ENCODE measurements around the gene FARSB.

The FARSB gene

GRCh38 chr2:222688917-222689316, 33.0 kb upstream of the FARSB start:
- Histone ChIP-seq H3K9me3 (ENCODE audit: control insufficient read depth in 2 of 2, low read length in 2 of 2) (no peaks in the 10 kb centered on the region), H3K36me3 (ENCODE audit: control insufficient read depth in 2 of 2, insufficient read depth in 2 of 2, low read length in 2 of 2) (no peaks in the 10 kb centered on the region), H3K4me1 (ENCODE audit: control insufficient read depth in 2 of 2, insufficient read depth in 2 of 2, low read length in 2 of 2) (no peaks in the 10 kb centered on the region), H3K4me3 (ENCODE audit: low read length in 2 of 2) (no peak overlapping the region), H3K27me3 (ENCODE audit: control insufficient read depth in 2 of 2, insufficient read depth in 2 of 2, low read length in 2 of 2) (no peaks in the 10 kb centered on the region), H3K9ac (ENCODE audit: low read depth in 1 of 2, low read length in 2 of 2) (no peak overlapping the region), H3K27ac (ENCODE audit: low read depth in 2 of 2, low read length in 2 of 2) (no peak overlapping the region)

- no peaks in the 10 kb centered on the region for H3K9me3 ChIP-seq (ENCODE audit: control insufficient read depth in 2 of 2, low read length in 2 of 2)
- H3K4me1 ChIP-seq (ENCODE audit: control insufficient read depth in 2 of 2, insufficient read depth in 2 of 2, low read length in 2 of 2), result no peaks in the 10 kb centered on the region
- H3K36me3 ChIP-seq (ENCODE audit: control insufficient read depth in 2 of 2, insufficient read depth in 2 of 2, low read length in 2 of 2), result no peaks in the 10 kb centered on the region
- H3K9ac ChIP-seq (ENCODE audit: low read depth in 1 of 2, low read length in 2 of 2), result no peak overlapping the region
- H3K27me3 ChIP-seq (ENCODE audit: control insufficient read depth in 2 of 2, insufficient read depth in 2 of 2, low read length in 2 of 2), result no peaks in the 10 kb centered on the region
- no peak overlapping the region for H3K27ac ChIP-seq (ENCODE audit: low read depth in 2 of 2, low read length in 2 of 2)
- H3K4me3 ChIP-seq (ENCODE audit: low read length in 2 of 2), result no peak overlapping the region
Observed at GRCh38 chr2:222686086-222686750, 30.3 kb upstream of the FARSB start.

- Histone ChIP-seq H3K4me1 (ENCODE audit: control insufficient read depth in 2 of 2, insufficient read depth in 2 of 2, low read length in 2 of 2) (no peaks in the 10 kb centered on the region), H3K27ac (ENCODE audit: low read depth in 2 of 2, low read length in 2 of 2) (no peak overlapping the region), H3K27me3 (ENCODE audit: control insufficient read depth in 2 of 2, insufficient read depth in 2 of 2, low read length in 2 of 2) (no peaks in the 10 kb centered on the region), H3K9me3 (ENCODE audit: control insufficient read depth in 2 of 2, low read length in 2 of 2) (no peaks in the 10 kb centered on the region), H3K9ac (ENCODE audit: low read depth in 1 of 2, low read length in 2 of 2) (no peak overlapping the region), H3K36me3 (ENCODE audit: control insufficient read depth in 2 of 2, insufficient read depth in 2 of 2, low read length in 2 of 2) (no peaks in the 10 kb centered on the region), H3K4me3 (ENCODE audit: low read length in 2 of 2) (no peak overlapping the region)
Observed at GRCh38 chr2:222683805-222684204, 27.9 kb upstream of the FARSB start.

- H3K4me1 ChIP-seq (ENCODE audit: control insufficient read depth in 2 of 2, insufficient read depth in 2 of 2, low read length in 2 of 2), result no peaks in the 10 kb centered on the region
- H3K36me3 ChIP-seq (ENCODE audit: control insufficient read depth in 2 of 2, insufficient read depth in 2 of 2, low read length in 2 of 2), result no peaks in the 10 kb centered on the region
- no peak overlapping the region for H3K4me3 ChIP-seq (ENCODE audit: low read length in 2 of 2)
- H3K9me3 ChIP-seq (ENCODE audit: control insufficient read depth in 2 of 2, low read length in 2 of 2), result no peaks in the 10 kb centered on the region
- H3K27me3 ChIP-seq (ENCODE audit: control insufficient read depth in 2 of 2, insufficient read depth in 2 of 2, low read length in 2 of 2), result no peaks in the 10 kb centered on the region
- H3K9ac ChIP-seq (ENCODE audit: low read depth in 1 of 2, low read length in 2 of 2), result no peak overlapping the region
- H3K27ac ChIP-seq (ENCODE audit: low read depth in 2 of 2, low read length in 2 of 2), result no peak overlapping the region
Observed at GRCh38 chr2:222677981-222678380, 22.1 kb upstream of the FARSB start.

GRCh38 chr2:222673883-222674282, 18.0 kb upstream of the FARSB start:
- Histone ChIP-seq H3K9ac (ENCODE audit: low read depth in 1 of 2, low read length in 2 of 2) (no peak overlapping the region), H3K27me3 (ENCODE audit: control insufficient read depth in 2 of 2, insufficient read depth in 2 of 2, low read length in 2 of 2) (peaks cover 0 to 5% of the 10 kb centered on the region in 2 donors), H3K27ac (ENCODE audit: low read depth in 2 of 2, low read length in 2 of 2) (no peak overlapping the region), H3K9me3 (ENCODE audit: control insufficient read depth in 2 of 2, low read length in 2 of 2) (no peaks in the 10 kb centered on the region), H3K4me3 (ENCODE audit: low read length in 2 of 2) (no peak overlapping the region), H3K36me3 (ENCODE audit: control insufficient read depth in 2 of 2, insufficient read depth in 2 of 2, low read length in 2 of 2) (no peaks in the 10 kb centered on the region), H3K4me1 (ENCODE audit: control insufficient read depth in 2 of 2, insufficient read depth in 2 of 2, low read length in 2 of 2) (peaks cover 5 to 9% of the 10 kb centered on the region in 2 donors)

GRCh38 chr2:222673273-222673672, 17.4 kb upstream of the FARSB start:
- Histone ChIP-seq H3K4me3 (ENCODE audit: low read length in 2 of 2) (no peak overlapping the region), H3K27ac (ENCODE audit: low read depth in 2 of 2, low read length in 2 of 2) (no peak overlapping the region), H3K9me3 (ENCODE audit: control insufficient read depth in 2 of 2, low read length in 2 of 2) (no peaks in the 10 kb centered on the region), H3K27me3 (ENCODE audit: control insufficient read depth in 2 of 2, insufficient read depth in 2 of 2, low read length in 2 of 2) (peaks cover 0 to 5% of the 10 kb centered on the region in 2 donors), H3K9ac (ENCODE audit: low read depth in 1 of 2, low read length in 2 of 2) (no peak overlapping the region), H3K4me1 (ENCODE audit: control insufficient read depth in 2 of 2, insufficient read depth in 2 of 2, low read length in 2 of 2) (peaks cover 5 to 9% of the 10 kb centered on the region in 2 donors), H3K36me3 (ENCODE audit: control insufficient read depth in 2 of 2, insufficient read depth in 2 of 2, low read length in 2 of 2) (no peaks in the 10 kb centered on the region)

GRCh38 chr2:222672068-222672401, 16.1 kb upstream of the FARSB start:
- Histone ChIP-seq H3K9ac (ENCODE audit: low read depth in 1 of 2, low read length in 2 of 2) (peak overlapping the region in 1 of 2 donors; percentile 47), H3K36me3 (ENCODE audit: control insufficient read depth in 2 of 2, insufficient read depth in 2 of 2, low read length in 2 of 2) (no peaks in the 10 kb centered on the region), H3K4me3 (ENCODE audit: low read length in 2 of 2) (peak overlapping the region; percentile 56 to 61), H3K27me3 (ENCODE audit: control insufficient read depth in 2 of 2, insufficient read depth in 2 of 2, low read length in 2 of 2) (peaks cover 0 to 5% of the 10 kb centered on the region in 2 donors), H3K4me1 (ENCODE audit: control insufficient read depth in 2 of 2, insufficient read depth in 2 of 2, low read length in 2 of 2) (peaks cover 5 to 9% of the 10 kb centered on the region in 2 donors), H3K9me3 (ENCODE audit: control insufficient read depth in 2 of 2, low read length in 2 of 2) (no peaks in the 10 kb centered on the region), H3K27ac (ENCODE audit: low read depth in 2 of 2, low read length in 2 of 2) (no peak overlapping the region)

GRCh38 chr2:222671259-222672067, 15.6 kb upstream of the FARSB start, which contains the start of gene MOGAT1:
Gene MOGAT1 (plus strand): TSS chr2:222671658. CDS start chr2:222671786, 128 bp downstream.
- Histone ChIP-seq H3K9me3 (ENCODE audit: control insufficient read depth in 2 of 2, low read length in 2 of 2) (no peaks in the 10 kb centered on the region), H3K4me3 (ENCODE audit: low read length in 2 of 2) (peak within 1 kb of the TSS; percentile 56 to 61), H3K27me3 (ENCODE audit: control insufficient read depth in 2 of 2, insufficient read depth in 2 of 2, low read length in 2 of 2) (peaks cover 0 to 5% of the 10 kb centered on the region in 2 donors), H3K36me3 (ENCODE audit: control insufficient read depth in 2 of 2, insufficient read depth in 2 of 2, low read length in 2 of 2) (no peaks in the 10 kb centered on the region), H3K9ac (ENCODE audit: low read depth in 1 of 2, low read length in 2 of 2) (peak within 1 kb of the TSS in 1 of 2 donors; percentile 47), H3K4me1 (ENCODE audit: control insufficient read depth in 2 of 2, insufficient read depth in 2 of 2, low read length in 2 of 2) (peaks cover 5 to 9% of the 10 kb centered on the region in 2 donors), H3K27ac (ENCODE audit: low read depth in 2 of 2, low read length in 2 of 2) (no peak within 1 kb of the TSS)

- Histone ChIP-seq H3K27me3 (ENCODE audit: control insufficient read depth in 2 of 2, insufficient read depth in 2 of 2, low read length in 2 of 2) (peaks cover 0 to 5% of the 10 kb centered on the region in 2 donors), H3K4me3 (ENCODE audit: low read length in 2 of 2) (no peak overlapping the region), H3K9me3 (ENCODE audit: control insufficient read depth in 2 of 2, low read length in 2 of 2) (no peaks in the 10 kb centered on the region), H3K36me3 (ENCODE audit: control insufficient read depth in 2 of 2, insufficient read depth in 2 of 2, low read length in 2 of 2) (no peaks in the 10 kb centered on the region), H3K27ac (ENCODE audit: low read depth in 2 of 2, low read length in 2 of 2) (no peak overlapping the region), H3K4me1 (ENCODE audit: control insufficient read depth in 2 of 2, insufficient read depth in 2 of 2, low read length in 2 of 2) (peaks cover 5 to 9% of the 10 kb centered on the region in 2 donors), H3K9ac (ENCODE audit: low read depth in 1 of 2, low read length in 2 of 2) (no peak overlapping the region)
Observed at GRCh38 chr2:222670191-222671038, 14.5 kb upstream of the FARSB start.

GRCh38 chr2:222669353-222669752, 13.5 kb upstream of the FARSB start:
- Histone ChIP-seq H3K27me3 (ENCODE audit: control insufficient read depth in 2 of 2, insufficient read depth in 2 of 2, low read length in 2 of 2) (peaks cover 0 to 5% of the 10 kb centered on the region in 2 donors), H3K4me3 (ENCODE audit: low read length in 2 of 2) (no peak overlapping the region), H3K9ac (ENCODE audit: low read depth in 1 of 2, low read length in 2 of 2) (no peak overlapping the region), H3K36me3 (ENCODE audit: control insufficient read depth in 2 of 2, insufficient read depth in 2 of 2, low read length in 2 of 2) (no peaks in the 10 kb centered on the region), H3K27ac (ENCODE audit: low read depth in 2 of 2, low read length in 2 of 2) (no peak overlapping the region), H3K9me3 (ENCODE audit: control insufficient read depth in 2 of 2, low read length in 2 of 2) (no peaks in the 10 kb centered on the region), H3K4me1 (ENCODE audit: control insufficient read depth in 2 of 2, insufficient read depth in 2 of 2, low read length in 2 of 2) (peaks cover 5 to 9% of the 10 kb centered on the region in 2 donors)
